Ishikawa (cell line): ENCODE data around the gene SHC2.

ENCODE experiments used
- CEBPB ChIP-seq: IDR thresholded peaks from 2 replicates; pipeline ENCODE4 v1.6.1; 2012
- CREB1 ChIP-seq: IDR thresholded peaks from 2 replicates; pipeline ENCODE4 v1.6.1; 2012; ENCODE audit warnings: low read depth
- EGR1 ChIP-seq: IDR thresholded peaks from 2 replicates; pipeline ENCODE4 v1.6.1; 2012
- EP300 ChIP-seq: IDR thresholded peaks from 2 replicates; pipeline ENCODE4 v1.6.1; 2012; ENCODE audit warnings: borderline replicate concordance
- FOXM1 ChIP-seq: IDR thresholded peaks from 2 replicates; pipeline ENCODE4 v1.6.1; 2012; ENCODE audit warnings: low read depth, borderline replicate concordance
- MAX ChIP-seq: IDR thresholded peaks from 2 replicates; pipeline ENCODE4 v1.6.1; 2012
- NFIC ChIP-seq: IDR thresholded peaks from 2 replicates; pipeline ENCODE4 v1.6.1; 2012
- RAD21 ChIP-seq: IDR thresholded peaks from 2 replicates; pipeline ENCODE4 v1.6.1; 2012; ENCODE audit warnings: low read depth
- REST ChIP-seq: IDR thresholded peaks from 2 replicates; pipeline ENCODE4 v1.6.1; 2012; ENCODE audit warnings: low read depth, mild to moderate bottlenecking
- TAF1 ChIP-seq: IDR thresholded peaks from 2 replicates; pipeline ENCODE4 v1.6.1; 2012; ENCODE audit warnings: low read depth, mild to moderate bottlenecking
- TCF12 ChIP-seq: IDR thresholded peaks from 2 replicates; pipeline ENCODE4 v1.6.1; 2012; ENCODE audit warnings: low read depth
- TEAD4 ChIP-seq: IDR thresholded peaks from 2 replicates; pipeline ENCODE4 v1.6.1; 2012
- USF1 ChIP-seq: IDR thresholded peaks from 2 replicates; pipeline ENCODE4 v1.6.1; 2012
- YY1 ChIP-seq: IDR thresholded peaks from 2 replicates; pipeline ENCODE4 v1.6.1; 2012; ENCODE audit warnings: low read depth
- ZBTB7A ChIP-seq: IDR thresholded peaks from 2 replicates; pipeline ENCODE4 v1.6.1; 2012; ENCODE audit warnings: low read depth

Gene SHC2

GRCh38 chr19:419721-420515 lies 40.9 kb downstream of the SHC2 start:
- TF ChIP-seq CREB1 (no peak), YY1 (no peak), ZBTB7A (no peak), USF1 (no peak), TEAD4 (no peak), EGR1 (no peak), NFIC (no peak), EP300 (no peak), TAF1 (no peak), CEBPB (no peak), RAD21 (no peak)

- TF ChIP-seq MAX (no peak), ZBTB7A (no peak), CREB1 (no peak), TEAD4 (no peak), NFIC (no peak), USF1 (no peak), EP300 (no peak), RAD21 (no peak), EGR1 (no peak), CEBPB (no peak), TAF1 (no peak), REST (no peak), TCF12 (no peak), FOXM1 (no peak)
Observed at GRCh38 chr19:418761-419671, 41.8 kb downstream of the SHC2 start.

GRCh38 chr19:416416-416815 lies 44.4 kb downstream of the SHC2 start:
- TF ChIP-seq YY1 (no peak), NFIC (no peak), ZBTB7A (no peak), CREB1 (no peak), FOXM1 (no peak), TCF12 (no peak), TAF1 (no peak), MAX (no peak), EGR1 (no peak), CEBPB (no peak), EP300 (no peak), USF1 (no peak), RAD21 (no peak), TEAD4 (no peak), REST (no peak)

- TF ChIP-seq RAD21, result no peak
- TF ChIP-seq NFIC, result no peak
- TF ChIP-seq EP300, result no peak
- no peak for TF ChIP-seq FOXM1
Observed at GRCh38 chr19:415292-415691, 45.5 kb downstream of the SHC2 start.

GRCh38 chr19:413756-414420 lies 46.9 kb downstream of the SHC2 start:
- TF ChIP-seq CEBPB, result no peak
- no peak for TF ChIP-seq USF1
- TF ChIP-seq FOXM1, result no peak
- no peak for TF ChIP-seq EGR1
- no peak for TF ChIP-seq RAD21
- TF ChIP-seq NFIC, result no peak
- TF ChIP-seq REST, result no peak
- TF ChIP-seq TAF1, result no peak
- no peak for TF ChIP-seq TCF12
- no peak for TF ChIP-seq TEAD4
- no peak for TF ChIP-seq ZBTB7A
- TF ChIP-seq YY1, result no peak
- TF ChIP-seq MAX, result no peak
- TF ChIP-seq CREB1, result no peak
- TF ChIP-seq EP300, result no peak
